ENCODE measurements around the gene TTLL8.

The TTLL8 gene

DNA sequence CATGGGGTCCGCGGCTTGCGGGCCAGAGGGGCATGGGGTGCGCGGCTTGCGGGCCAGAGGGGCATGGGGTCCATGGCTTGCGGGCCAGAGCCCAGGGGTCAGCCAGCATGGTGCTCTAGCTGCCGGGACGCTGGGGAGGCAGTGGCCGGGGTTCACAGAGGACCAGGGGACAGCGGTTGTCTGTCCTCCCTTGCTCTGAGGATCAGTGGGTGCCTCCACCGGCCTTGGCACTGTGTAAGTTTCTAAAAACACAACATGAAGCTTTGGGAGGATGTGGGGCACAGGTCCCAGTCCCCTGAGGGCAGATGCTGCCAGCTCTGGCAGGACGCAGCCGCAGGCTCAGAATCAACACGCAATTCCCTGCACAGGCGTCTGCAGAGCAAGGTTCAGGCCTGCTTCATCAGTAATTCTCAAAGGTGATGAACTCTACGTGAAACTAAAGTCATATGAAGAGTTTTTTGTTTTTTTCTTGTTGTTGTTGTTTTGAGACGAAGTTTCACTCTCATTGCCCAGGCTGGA lies 24.2 kb upstream of the TTLL8 start:
- H3K9ac ChIP-seq (ENCODE audit: low read depth, low read length), result no peak overlapping the region
- no peaks in the 10 kb centered on the region for H3K27me3 ChIP-seq (ENCODE audit: control insufficient read depth, insufficient read depth, low read length)
- H3K4me3 ChIP-seq (ENCODE audit: low read depth, low read length), result no peak overlapping the region
- H3K4me1 ChIP-seq (ENCODE audit: control insufficient read depth, insufficient read depth, low read length), result peaks cover 5% of the 10 kb centered on the region
- no peak overlapping the region for H3K27ac ChIP-seq (ENCODE audit: low read depth, low read length)
- no peaks in the 10 kb centered on the region for H3K9me3 ChIP-seq (ENCODE audit: control insufficient read depth, insufficient read depth, low read length)
- no peaks in the 10 kb centered on the region for H3K36me3 ChIP-seq (ENCODE audit: control insufficient read depth, insufficient read depth, low read length)

DNA sequence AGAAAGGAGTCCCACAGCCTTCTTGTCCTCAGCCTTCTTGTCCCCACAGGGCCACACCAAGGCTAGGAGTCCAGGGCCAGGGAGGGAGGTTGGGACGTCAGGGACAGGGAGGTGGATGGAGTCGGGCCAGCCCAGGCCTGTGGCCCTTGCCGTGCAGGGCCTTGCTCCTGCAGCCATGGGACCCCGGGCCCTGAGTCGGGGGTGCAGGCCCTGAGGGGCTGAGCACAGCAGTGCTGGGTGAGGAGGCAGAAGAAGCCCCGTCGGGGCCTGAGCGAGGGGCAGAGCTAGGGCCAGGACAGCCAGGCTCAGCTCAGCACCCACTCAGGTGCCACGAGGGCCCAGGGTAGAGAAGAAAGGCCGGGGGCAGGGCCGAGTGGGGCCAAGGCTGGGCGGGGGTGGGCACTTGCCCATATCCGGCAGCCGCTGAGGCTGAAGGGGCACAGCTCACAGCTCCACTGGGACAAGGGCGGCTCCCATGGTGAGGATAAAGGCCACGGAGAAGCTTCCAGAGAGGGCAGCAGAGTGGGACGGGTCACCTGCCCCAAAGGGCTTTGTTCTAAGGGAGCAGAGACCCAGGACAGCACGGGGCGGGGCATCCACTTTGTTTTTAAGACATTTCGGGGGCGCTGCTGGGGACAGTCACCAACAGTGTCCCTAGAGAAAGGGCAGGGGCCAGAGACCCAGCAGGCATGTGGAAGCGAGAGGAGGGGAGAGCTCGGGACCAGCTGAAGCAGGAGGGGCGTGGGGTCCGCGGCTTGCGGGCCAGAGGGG lies 23.5 kb upstream of the TTLL8 start:
- Histone ChIP-seq H3K9ac (ENCODE audit: low read depth, low read length) (no peak overlapping the region), H3K27ac (ENCODE audit: low read depth, low read length) (no peak overlapping the region), H3K4me3 (ENCODE audit: low read depth, low read length) (no peak overlapping the region), H3K9me3 (ENCODE audit: control insufficient read depth, insufficient read depth, low read length) (no peaks in the 10 kb centered on the region), H3K27me3 (ENCODE audit: control insufficient read depth, insufficient read depth, low read length) (no peaks in the 10 kb centered on the region), H3K4me1 (ENCODE audit: control insufficient read depth, insufficient read depth, low read length) (peaks cover 5% of the 10 kb centered on the region), H3K36me3 (ENCODE audit: control insufficient read depth, insufficient read depth, low read length) (no peaks in the 10 kb centered on the region)

DNA sequence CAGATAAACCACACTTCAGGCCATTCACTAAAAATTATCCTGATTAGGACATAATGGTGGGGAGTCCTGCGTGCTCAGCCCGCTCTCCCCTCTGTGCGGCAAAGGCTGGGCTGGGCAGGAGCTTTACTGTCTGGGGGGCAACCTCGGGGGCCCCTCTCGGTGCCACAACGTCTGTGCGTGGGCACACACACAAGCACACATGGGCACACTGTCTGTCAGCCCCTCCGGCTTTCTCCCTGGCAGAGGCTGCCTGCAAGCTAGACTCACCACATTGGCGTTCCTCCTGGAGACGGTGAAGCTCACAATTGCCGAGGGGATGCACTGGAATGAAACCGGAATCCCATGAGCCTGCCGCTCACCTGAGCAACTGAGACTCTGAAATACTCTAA lies 22.0 kb upstream of the TTLL8 start:
- Histone ChIP-seq H3K36me3 (ENCODE audit: control insufficient read depth, insufficient read depth, low read length) (no peaks in the 10 kb centered on the region), H3K27me3 (ENCODE audit: control insufficient read depth, insufficient read depth, low read length) (no peaks in the 10 kb centered on the region), H3K9ac (ENCODE audit: low read depth, low read length) (no peak overlapping the region), H3K9me3 (ENCODE audit: control insufficient read depth, insufficient read depth, low read length) (no peaks in the 10 kb centered on the region), H3K4me1 (ENCODE audit: control insufficient read depth, insufficient read depth, low read length) (peaks cover 1% of the 10 kb centered on the region), H3K4me3 (ENCODE audit: low read depth, low read length) (no peak overlapping the region), H3K27ac (ENCODE audit: low read depth, low read length) (no peak overlapping the region)

DNA sequence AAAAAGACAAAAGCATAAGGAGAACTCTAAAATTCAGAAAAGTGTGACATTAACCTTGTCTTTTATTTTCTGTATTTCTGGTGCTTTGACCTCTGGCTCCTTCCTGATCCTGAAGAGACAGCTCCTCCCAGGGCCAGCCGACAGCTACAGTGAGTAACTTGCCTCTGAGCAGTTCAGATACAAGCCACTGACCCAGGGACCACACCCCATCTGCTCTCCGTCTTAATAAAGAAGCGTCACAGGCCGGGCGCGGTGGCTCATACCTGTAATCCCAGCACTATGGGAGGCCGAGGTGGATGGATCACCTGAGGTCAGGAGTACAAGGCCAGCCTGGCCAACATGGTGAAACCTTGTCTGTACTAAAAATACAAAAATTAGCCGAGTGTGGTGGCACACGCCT lies 20.7 kb upstream of the TTLL8 start:
- no peak overlapping the region for H3K27ac ChIP-seq (ENCODE audit: low read depth, low read length)
- no peak overlapping the region for H3K9ac ChIP-seq (ENCODE audit: low read depth, low read length)
- no peaks in the 10 kb centered on the region for H3K4me1 ChIP-seq (ENCODE audit: control insufficient read depth, insufficient read depth, low read length)
- no peaks in the 10 kb centered on the region for H3K36me3 ChIP-seq (ENCODE audit: control insufficient read depth, insufficient read depth, low read length)
- no peaks in the 10 kb centered on the region for H3K27me3 ChIP-seq (ENCODE audit: control insufficient read depth, insufficient read depth, low read length)
- no peaks in the 10 kb centered on the region for H3K9me3 ChIP-seq (ENCODE audit: control insufficient read depth, insufficient read depth, low read length)
- H3K4me3 ChIP-seq (ENCODE audit: low read depth, low read length), result no peak overlapping the region

GRCh38 chr22:50078246-50078645 lies 20.1 kb upstream of the TTLL8 start:
- no peaks in the 10 kb centered on the region for H3K4me1 ChIP-seq (ENCODE audit: control insufficient read depth, insufficient read depth, low read length)
- no peaks in the 10 kb centered on the region for H3K36me3 ChIP-seq (ENCODE audit: control insufficient read depth, insufficient read depth, low read length)
- no peaks in the 10 kb centered on the region for H3K9me3 ChIP-seq (ENCODE audit: control insufficient read depth, insufficient read depth, low read length)
- H3K27me3 ChIP-seq (ENCODE audit: control insufficient read depth, insufficient read depth, low read length), result no peaks in the 10 kb centered on the region
- no peak overlapping the region for H3K9ac ChIP-seq (ENCODE audit: low read depth, low read length)
- H3K4me3 ChIP-seq (ENCODE audit: low read depth, low read length), result no peak overlapping the region
- no peak overlapping the region for H3K27ac ChIP-seq (ENCODE audit: low read depth, low read length)

DNA sequence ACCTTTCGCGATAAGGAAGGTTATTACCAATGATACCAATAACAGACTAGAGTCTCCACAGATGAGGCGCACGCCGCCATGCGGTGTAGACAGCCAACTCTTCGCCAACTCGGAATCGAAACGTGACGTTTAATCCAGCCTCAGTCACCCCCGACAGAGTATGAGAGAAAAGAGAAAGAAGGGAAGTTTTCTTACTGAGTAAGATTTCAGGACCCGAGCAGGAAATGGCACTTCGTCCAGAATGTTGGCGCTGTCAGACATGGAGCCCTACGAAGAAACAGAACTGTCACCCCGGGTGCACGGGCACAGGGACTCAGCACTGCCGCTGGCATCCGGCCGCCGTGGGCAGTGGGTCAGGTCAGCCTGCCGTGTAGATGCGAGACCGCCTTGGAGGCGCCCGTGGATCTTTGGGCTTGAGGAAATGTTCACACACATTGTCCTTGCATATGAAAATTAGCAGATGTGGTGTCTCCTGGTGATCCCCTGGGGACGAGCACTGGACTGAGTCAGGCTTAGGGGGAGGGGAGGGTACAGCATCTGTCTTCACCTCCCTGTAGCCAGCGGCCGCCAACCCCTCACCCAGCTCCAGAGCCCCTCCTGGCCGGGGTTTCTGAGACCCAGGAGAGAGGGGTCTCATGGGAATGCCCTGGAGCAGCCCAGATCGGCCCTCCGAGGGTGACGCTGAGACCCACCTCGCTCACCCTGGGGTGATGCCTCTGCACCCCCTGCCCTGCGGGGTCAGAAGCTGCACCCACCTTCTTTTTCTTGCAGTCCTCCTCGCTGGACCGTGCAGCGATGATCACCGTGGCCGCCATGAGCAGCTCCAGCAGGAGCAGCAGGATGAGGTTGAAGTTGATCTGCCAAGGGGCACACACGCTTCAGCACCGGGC lies 18.8 kb upstream of the TTLL8 start:
- Histone ChIP-seq H3K9ac (ENCODE audit: low read depth, low read length) (no peak overlapping the region), H3K36me3 (ENCODE audit: control insufficient read depth, insufficient read depth, low read length) (no peaks in the 10 kb centered on the region), H3K27me3 (ENCODE audit: control insufficient read depth, insufficient read depth, low read length) (no peaks in the 10 kb centered on the region), H3K27ac (ENCODE audit: low read depth, low read length) (no peak overlapping the region), H3K9me3 (ENCODE audit: control insufficient read depth, insufficient read depth, low read length) (no peaks in the 10 kb centered on the region), H3K4me1 (ENCODE audit: control insufficient read depth, insufficient read depth, low read length) (no peaks in the 10 kb centered on the region), H3K4me3 (ENCODE audit: low read depth, low read length) (no peak overlapping the region)

DNA sequence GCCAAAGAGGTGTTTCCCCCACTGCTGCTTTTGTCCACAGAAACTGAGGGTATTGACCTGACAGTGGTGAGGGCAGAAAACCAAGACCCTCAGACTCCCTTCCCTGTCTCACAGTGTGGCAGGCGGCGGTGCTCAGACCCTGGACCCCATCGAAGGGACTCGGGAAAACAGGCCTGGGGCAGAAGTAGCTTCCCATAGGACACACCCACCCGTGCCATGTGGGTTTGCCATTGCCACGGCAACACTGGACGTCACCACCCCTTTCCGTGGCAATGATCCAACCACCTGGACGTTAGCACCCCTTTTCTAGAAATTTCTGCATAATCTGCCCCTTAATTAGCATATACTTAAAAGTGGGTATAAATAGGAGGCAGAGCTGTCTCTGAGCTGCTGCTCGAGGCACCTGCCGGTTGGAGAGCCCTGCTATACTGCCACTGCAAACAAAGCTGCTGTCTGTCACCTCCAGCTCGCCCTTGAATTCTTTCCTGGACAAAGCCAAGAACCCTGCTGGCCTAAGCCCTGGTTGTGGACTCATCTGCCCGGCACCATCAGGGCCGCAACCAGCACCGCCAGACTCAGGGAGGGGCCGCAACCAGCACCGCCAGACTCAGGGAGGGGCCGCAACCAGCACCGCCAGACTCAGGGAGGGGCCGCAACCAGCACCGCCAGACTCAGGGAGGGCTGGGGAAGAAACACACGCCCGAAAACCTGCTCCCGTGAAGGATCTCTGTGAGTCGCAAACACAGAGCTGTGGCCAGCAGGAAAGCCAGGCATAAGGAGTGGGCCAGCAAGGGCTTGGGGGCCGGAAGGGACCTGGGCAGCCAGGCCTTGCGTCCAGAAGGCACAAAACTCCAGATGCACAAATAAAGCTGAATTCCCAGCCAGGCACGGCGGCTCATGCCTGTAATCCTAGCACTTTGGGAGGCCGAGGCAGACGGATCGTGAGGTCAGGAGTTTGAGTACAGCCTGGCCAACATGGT lies 16.7 kb upstream of the TTLL8 start:
- H3K4me1 ChIP-seq (ENCODE audit: control insufficient read depth, insufficient read depth, low read length), result no peaks in the 10 kb centered on the region
- no peak overlapping the region for H3K4me3 ChIP-seq (ENCODE audit: low read depth, low read length)
- no peaks in the 10 kb centered on the region for H3K27me3 ChIP-seq (ENCODE audit: control insufficient read depth, insufficient read depth, low read length)
- no peak overlapping the region for H3K9ac ChIP-seq (ENCODE audit: low read depth, low read length)
- H3K27ac ChIP-seq (ENCODE audit: low read depth, low read length), result no peak overlapping the region
- no peaks in the 10 kb centered on the region for H3K36me3 ChIP-seq (ENCODE audit: control insufficient read depth, insufficient read depth, low read length)
- H3K9me3 ChIP-seq (ENCODE audit: control insufficient read depth, insufficient read depth, low read length), result no peaks in the 10 kb centered on the region

DNA sequence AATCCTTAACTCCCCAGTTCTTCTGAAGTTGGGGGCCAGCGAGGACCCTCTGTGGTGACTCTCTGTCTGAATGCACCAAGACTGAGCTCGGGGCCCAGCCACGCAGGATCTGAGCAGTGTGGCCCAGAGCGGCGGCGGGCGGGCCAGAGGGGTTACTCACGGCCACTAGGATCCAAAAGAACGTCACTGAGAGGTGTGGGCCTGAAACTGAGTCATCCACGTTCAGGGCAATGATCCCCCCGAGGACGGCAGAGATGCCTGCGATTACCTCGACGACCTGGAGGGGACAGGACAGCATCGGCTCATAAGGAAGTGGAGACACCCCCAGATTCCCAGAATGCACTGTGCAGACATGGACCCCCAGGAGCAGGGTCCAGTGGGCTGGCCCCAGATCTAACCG lies 16.0 kb upstream of the TTLL8 start:
- no peak overlapping the region for H3K9ac ChIP-seq (ENCODE audit: low read depth, low read length)
- no peaks in the 10 kb centered on the region for H3K36me3 ChIP-seq (ENCODE audit: control insufficient read depth, insufficient read depth, low read length)
- H3K4me3 ChIP-seq (ENCODE audit: low read depth, low read length), result no peak overlapping the region
- H3K27ac ChIP-seq (ENCODE audit: low read depth, low read length), result no peak overlapping the region
- no peaks in the 10 kb centered on the region for H3K9me3 ChIP-seq (ENCODE audit: control insufficient read depth, insufficient read depth, low read length)
- H3K27me3 ChIP-seq (ENCODE audit: control insufficient read depth, insufficient read depth, low read length), result no peaks in the 10 kb centered on the region
- no peaks in the 10 kb centered on the region for H3K4me1 ChIP-seq (ENCODE audit: control insufficient read depth, insufficient read depth, low read length)

- Histone ChIP-seq H3K9ac (ENCODE audit: low read depth, low read length) (no peak overlapping the region), H3K4me1 (ENCODE audit: control insufficient read depth, insufficient read depth, low read length) (no peaks in the 10 kb centered on the region), H3K36me3 (ENCODE audit: control insufficient read depth, insufficient read depth, low read length) (no peaks in the 10 kb centered on the region), H3K27me3 (ENCODE audit: control insufficient read depth, insufficient read depth, low read length) (no peaks in the 10 kb centered on the region), H3K27ac (ENCODE audit: low read depth, low read length) (no peak overlapping the region), H3K4me3 (ENCODE audit: low read depth, low read length) (no peak overlapping the region), H3K9me3 (ENCODE audit: control insufficient read depth, insufficient read depth, low read length) (no peaks in the 10 kb centered on the region)
These were observed 14.8 kb upstream of the TTLL8 start for GRCh38 chr22:50072714-50073538.

DNA sequence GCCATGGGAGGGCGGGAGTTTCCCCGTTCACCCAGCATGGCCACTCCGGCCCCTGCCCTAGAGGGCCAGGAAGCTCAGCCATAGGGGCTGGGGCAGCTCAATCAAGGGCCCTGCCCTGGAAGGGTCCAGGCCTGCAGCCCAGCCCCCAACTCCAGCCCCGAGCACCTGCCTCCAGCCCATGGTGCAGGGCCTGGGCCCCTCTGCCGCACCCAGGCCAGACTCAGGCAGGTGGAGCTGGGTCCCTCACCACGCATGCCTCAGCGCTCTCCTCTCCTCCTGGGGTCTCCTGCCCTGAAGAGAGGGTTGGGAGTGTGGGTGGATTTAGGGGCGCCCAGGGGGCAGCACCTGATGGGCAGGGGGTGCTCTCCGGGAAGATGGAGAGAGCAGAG lies 14.1 kb upstream of the TTLL8 start:
- no peaks in the 10 kb centered on the region for H3K4me1 ChIP-seq (ENCODE audit: control insufficient read depth, insufficient read depth, low read length)
- H3K4me3 ChIP-seq (ENCODE audit: low read depth, low read length), result no peak overlapping the region
- H3K27me3 ChIP-seq (ENCODE audit: control insufficient read depth, insufficient read depth, low read length), result no peaks in the 10 kb centered on the region
- no peak overlapping the region for H3K9ac ChIP-seq (ENCODE audit: low read depth, low read length)
- H3K9me3 ChIP-seq (ENCODE audit: control insufficient read depth, insufficient read depth, low read length), result no peaks in the 10 kb centered on the region
- no peak overlapping the region for H3K27ac ChIP-seq (ENCODE audit: low read depth, low read length)
- H3K36me3 ChIP-seq (ENCODE audit: control insufficient read depth, insufficient read depth, low read length), result no peaks in the 10 kb centered on the region
